Upper lobe of left lung (tissue), 4 donors: ENCODE measurements around the gene RABEP1.

ENCODE experiments used
- POLR2A ChIP-seq, 4 donors: fragments of 450-650 bp; IDR thresholded peaks; one replicate each; pipeline ENCODE4 v1.5.1; 2016 to 2017; ENCODE audit warnings: antibody characterized with exemption in 4 of 4, mild to moderate bottlenecking in 2 of 4
- POLR2AphosphoS5 ChIP-seq, 2 donors: sonication (generic); formaldehyde crosslinking; IDR thresholded peaks; one replicate each; pipeline ENCODE4 v1.5.1; 2017; ENCODE audit warnings: antibody characterized with exemption in 2 of 2
- TF ChIP-seq, protein P1 (sequence below), 6 experiments: fragments of 450-650 bp in 4 of 6; fragments of 200-600 bp in 2 of 6; sonication (generic) in 2 of 6; IDR thresholded peaks; one replicate each; pipeline ENCODE4 v1.5.1; 2016 to 2019; ENCODE audit warnings: antibody characterized with exemption in 6 of 6

DNA sequence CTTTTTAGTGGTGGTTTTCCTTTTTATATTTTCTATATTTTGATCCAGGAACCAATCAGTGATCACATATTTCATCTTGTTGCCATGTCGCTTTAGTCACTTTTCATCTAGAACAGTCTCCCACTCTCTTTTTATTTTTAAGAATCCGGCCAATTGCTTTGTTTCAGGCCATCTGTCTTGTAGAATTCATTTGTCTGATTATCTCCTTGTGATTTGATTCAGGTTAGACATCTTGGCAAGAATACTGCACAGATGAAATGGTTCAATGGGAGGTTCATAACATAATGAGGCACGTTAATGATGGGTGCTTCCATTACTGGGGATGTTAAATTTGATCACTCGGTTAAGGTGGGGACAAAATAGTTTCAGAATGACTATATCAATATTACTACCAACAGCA, 88.3 kb downstream of the RABEP1 start:
- TF ChIP-seq POLR2A (IDR thresholded peaks at IDR 0.05) = no peak
- TF ChIP-seq, protein P1, sequence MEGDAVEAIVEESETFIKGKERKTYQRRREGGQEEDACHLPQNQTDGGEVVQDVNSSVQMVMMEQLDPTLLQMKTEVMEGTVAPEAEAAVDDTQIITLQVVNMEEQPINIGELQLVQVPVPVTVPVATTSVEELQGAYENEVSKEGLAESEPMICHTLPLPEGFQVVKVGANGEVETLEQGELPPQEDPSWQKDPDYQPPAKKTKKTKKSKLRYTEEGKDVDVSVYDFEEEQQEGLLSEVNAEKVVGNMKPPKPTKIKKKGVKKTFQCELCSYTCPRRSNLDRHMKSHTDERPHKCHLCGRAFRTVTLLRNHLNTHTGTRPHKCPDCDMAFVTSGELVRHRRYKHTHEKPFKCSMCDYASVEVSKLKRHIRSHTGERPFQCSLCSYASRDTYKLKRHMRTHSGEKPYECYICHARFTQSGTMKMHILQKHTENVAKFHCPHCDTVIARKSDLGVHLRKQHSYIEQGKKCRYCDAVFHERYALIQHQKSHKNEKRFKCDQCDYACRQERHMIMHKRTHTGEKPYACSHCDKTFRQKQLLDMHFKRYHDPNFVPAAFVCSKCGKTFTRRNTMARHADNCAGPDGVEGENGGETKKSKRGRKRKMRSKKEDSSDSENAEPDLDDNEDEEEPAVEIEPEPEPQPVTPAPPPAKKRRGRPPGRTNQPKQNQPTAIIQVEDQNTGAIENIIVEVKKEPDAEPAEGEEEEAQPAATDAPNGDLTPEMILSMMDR (IDR thresholded peaks at IDR 0.05) = no peak
- TF ChIP-seq POLR2AphosphoS5 (IDR thresholded peaks at IDR 0.05) = no peak
